Nephron (organoid): ENCODE data around the gene CCNA1.

Source experiments
- H3K27ac Mint-ChIP-seq, 3 experiments: 2 replicates each; pipeline ENCODE4 v1.8.0; 2020; ENCODE audit warnings: mixed read lengths in 3 of 3, mild to moderate bottlenecking in 2 of 3, moderate library complexity in 1 of 3
- H3K27me3 Mint-ChIP-seq: 2 replicates; pipeline ENCODE4 v1.8.0; 2021; ENCODE audit warnings: low read depth, mild to moderate bottlenecking, moderate library complexity, mixed read lengths
- H3K36me3 Mint-ChIP-seq: 2 replicates; pipeline ENCODE4 v1.8.0; 2020; ENCODE audit warnings: low read depth, mixed read lengths
- H3K4me1 Mint-ChIP-seq: 2 replicates; pipeline ENCODE4 v1.8.0; 2020; ENCODE audit warnings: mixed read lengths
- H3K4me3 Mint-ChIP-seq, 3 experiments: 2 replicates each; pipeline ENCODE4 v1.8.0; 2020; ENCODE audit warnings: mild to moderate bottlenecking in 3 of 3, mixed read lengths in 3 of 3, moderate library complexity in 2 of 3
- H3K9me3 Mint-ChIP-seq: 2 replicates; pipeline ENCODE4 v1.8.0; 2020; ENCODE audit warnings: mixed read lengths
- TF ChIP-seq, protein P1 (sequence below), 3 experiments: fragments of 200-600 bp; sonication (generic); IDR thresholded peaks; one replicate each; pipeline ENCODE4 v1.5.0; 2021; ENCODE audit warnings: antibody characterized with exemption in 3 of 3; ENCODE audit not compliant: unreplicated experiment in 3 of 3

CCNA1 gene

DNA sequence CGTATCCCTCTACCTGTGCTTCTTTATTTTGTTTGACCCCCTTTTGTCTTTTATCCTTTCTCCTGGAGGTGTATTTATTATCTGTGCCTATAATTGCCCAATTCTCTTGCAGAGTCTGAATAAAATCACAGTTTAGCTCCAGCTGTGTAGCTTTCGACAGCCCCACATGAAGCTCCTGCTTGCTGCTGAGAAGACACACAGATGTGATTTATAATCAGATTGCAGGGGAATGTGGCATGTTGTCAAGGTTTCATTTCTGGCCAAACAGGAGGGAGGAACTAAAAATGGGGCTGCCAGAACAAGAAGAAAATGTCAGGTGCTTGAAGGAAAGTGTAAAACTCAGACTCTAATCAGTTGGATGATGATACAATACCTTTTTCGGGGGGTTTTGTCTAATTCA, 22.7 kb downstream of the CCNA1 start:
- no peaks in the 10 kb centered on the region for H3K9me3 Mint-ChIP-seq
- TF ChIP-seq, protein P1, sequence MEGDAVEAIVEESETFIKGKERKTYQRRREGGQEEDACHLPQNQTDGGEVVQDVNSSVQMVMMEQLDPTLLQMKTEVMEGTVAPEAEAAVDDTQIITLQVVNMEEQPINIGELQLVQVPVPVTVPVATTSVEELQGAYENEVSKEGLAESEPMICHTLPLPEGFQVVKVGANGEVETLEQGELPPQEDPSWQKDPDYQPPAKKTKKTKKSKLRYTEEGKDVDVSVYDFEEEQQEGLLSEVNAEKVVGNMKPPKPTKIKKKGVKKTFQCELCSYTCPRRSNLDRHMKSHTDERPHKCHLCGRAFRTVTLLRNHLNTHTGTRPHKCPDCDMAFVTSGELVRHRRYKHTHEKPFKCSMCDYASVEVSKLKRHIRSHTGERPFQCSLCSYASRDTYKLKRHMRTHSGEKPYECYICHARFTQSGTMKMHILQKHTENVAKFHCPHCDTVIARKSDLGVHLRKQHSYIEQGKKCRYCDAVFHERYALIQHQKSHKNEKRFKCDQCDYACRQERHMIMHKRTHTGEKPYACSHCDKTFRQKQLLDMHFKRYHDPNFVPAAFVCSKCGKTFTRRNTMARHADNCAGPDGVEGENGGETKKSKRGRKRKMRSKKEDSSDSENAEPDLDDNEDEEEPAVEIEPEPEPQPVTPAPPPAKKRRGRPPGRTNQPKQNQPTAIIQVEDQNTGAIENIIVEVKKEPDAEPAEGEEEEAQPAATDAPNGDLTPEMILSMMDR (IDR thresholded peaks at IDR 0.05; ENCODE audit: unreplicated experiment in 3 of 3) = no peak
- H3K4me3 Mint-ChIP-seq = no peak overlapping the region
- peak overlapping the region in 1 of 3 experiments; percentile 14 for H3K27ac Mint-ChIP-seq
- peaks cover 17% of the 10 kb centered on the region for H3K4me1 Mint-ChIP-seq
- peaks cover 3% of the 10 kb centered on the region for H3K27me3 Mint-ChIP-seq
- no peaks in the 10 kb centered on the region for H3K36me3 Mint-ChIP-seq

DNA sequence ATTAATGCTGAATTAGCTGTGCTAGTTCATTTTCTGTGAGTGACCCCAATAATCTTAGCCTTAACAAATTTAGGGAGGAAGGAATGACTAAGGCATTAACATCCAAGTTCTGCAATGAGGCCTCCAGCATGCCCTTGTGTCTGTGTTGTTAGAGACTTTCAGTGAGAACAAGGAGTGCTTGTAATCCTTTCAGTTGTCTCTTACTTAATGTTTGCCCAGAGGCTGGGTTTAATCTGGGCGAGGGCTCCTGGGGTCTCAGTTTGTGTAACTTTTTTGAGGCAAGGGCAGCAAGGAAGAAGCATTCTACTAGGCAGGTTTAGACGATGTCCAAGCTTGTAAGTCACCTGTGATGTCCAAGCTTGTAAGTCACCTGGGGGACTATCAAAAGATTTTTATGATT, 24.3 kb downstream of the CCNA1 start:
- Mint-ChIP-seq H3K27me3 (peaks cover 3% of the 10 kb centered on the region), H3K4me1 (peaks cover 7% of the 10 kb centered on the region), H3K9me3 (no peaks in the 10 kb centered on the region), H3K4me3 (no peak overlapping the region), H3K27ac (no peak overlapping the region), H3K36me3 (no peaks in the 10 kb centered on the region)
- TF ChIP-seq, protein P1 (IDR thresholded peaks at IDR 0.05; ENCODE audit: unreplicated experiment in 3 of 3) = no peak

DNA sequence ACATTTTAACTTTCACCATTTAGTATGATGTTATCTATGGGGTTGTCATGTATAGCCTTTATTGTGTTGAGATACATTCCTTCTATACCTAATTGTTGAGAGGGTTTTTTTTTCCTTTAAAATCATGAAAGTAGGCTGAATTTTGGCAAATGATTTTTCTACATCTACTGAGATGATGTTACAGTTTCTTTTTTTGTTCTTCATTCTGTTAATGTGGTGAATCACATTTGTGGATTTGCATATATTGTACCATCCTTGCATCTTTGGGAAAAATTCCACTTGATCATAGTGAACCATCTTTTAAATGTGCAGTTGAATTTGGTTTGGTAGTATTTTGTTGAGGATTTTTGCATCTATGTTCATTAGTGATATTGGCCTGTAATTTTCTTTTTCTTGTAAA, 29.2 kb downstream of the CCNA1 start:
- Mint-ChIP-seq H3K27ac (no peak overlapping the region), H3K36me3 (no peaks in the 10 kb centered on the region), H3K4me1 (no peaks in the 10 kb centered on the region)

DNA sequence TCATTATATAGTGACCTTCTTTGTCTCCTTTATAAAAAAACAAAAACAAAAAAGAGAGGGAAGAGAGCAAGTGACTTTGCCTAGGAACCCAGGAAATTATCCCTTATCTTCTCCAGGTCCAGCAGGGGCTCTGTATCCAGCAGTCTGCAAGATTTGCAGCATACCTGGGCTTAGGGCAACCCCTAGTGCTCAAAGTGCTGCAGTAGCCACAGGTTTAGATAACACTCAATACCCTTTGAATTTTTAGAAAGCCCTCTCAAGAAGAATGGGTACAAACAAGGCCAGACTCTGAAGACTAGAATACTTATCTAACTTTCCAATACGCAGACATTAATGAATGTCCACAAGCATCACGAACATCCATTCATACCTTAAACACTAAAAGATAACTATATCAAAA, 43.2 kb downstream of the CCNA1 start:
- no peaks in the 10 kb centered on the region for H3K4me1 Mint-ChIP-seq
- H3K9me3 Mint-ChIP-seq = peaks cover 31% of the 10 kb centered on the region
- no peaks in the 10 kb centered on the region for H3K36me3 Mint-ChIP-seq
- H3K4me3 Mint-ChIP-seq = no peak overlapping the region
- TF ChIP-seq, protein P1 (IDR thresholded peaks at IDR 0.05; ENCODE audit: unreplicated experiment in 3 of 3) = no peak
- H3K27me3 Mint-ChIP-seq = peaks cover 4% of the 10 kb centered on the region
- no peak overlapping the region for H3K27ac Mint-ChIP-seq

More for the DNA sequence above, 29.2 kb downstream of the CCNA1 start:
- Mint-ChIP-seq H3K9me3 (peaks cover 5% of the 10 kb centered on the region), H3K4me3 (no peak overlapping the region), H3K27me3 (no peaks in the 10 kb centered on the region)
- TF ChIP-seq, protein P1 (IDR thresholded peaks at IDR 0.05; ENCODE audit: unreplicated experiment in 3 of 3) = no peak

DNA sequence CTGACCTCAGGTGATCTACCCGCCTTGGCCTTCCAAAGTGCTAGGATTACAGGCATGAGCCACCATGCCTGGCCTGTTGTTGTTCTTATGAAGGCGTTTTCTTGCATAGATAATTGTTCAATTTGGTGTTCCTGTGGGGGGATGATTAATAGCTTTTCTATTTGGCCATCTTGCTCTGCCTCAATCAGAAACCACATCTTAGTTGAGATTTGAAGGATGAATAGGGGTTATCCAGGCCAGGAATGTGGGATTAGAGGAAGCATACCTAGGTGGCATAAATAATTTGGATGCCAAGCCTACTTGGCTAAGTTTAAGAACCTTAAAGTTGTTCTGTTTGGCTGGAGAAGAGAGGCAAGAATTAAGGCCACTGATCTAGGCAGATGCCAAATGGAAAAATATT, 44.4 kb downstream of the CCNA1 start:
- peaks cover 4% of the 10 kb centered on the region for H3K27me3 Mint-ChIP-seq
- H3K4me3 Mint-ChIP-seq = no peak overlapping the region
- peaks cover 32% of the 10 kb centered on the region for H3K9me3 Mint-ChIP-seq
- TF ChIP-seq, protein P1 (IDR thresholded peaks at IDR 0.05; ENCODE audit: unreplicated experiment in 3 of 3) = no peak
- no peak overlapping the region for H3K27ac Mint-ChIP-seq
- no peaks in the 10 kb centered on the region for H3K4me1 Mint-ChIP-seq
- H3K36me3 Mint-ChIP-seq = no peaks in the 10 kb centered on the region

DNA sequence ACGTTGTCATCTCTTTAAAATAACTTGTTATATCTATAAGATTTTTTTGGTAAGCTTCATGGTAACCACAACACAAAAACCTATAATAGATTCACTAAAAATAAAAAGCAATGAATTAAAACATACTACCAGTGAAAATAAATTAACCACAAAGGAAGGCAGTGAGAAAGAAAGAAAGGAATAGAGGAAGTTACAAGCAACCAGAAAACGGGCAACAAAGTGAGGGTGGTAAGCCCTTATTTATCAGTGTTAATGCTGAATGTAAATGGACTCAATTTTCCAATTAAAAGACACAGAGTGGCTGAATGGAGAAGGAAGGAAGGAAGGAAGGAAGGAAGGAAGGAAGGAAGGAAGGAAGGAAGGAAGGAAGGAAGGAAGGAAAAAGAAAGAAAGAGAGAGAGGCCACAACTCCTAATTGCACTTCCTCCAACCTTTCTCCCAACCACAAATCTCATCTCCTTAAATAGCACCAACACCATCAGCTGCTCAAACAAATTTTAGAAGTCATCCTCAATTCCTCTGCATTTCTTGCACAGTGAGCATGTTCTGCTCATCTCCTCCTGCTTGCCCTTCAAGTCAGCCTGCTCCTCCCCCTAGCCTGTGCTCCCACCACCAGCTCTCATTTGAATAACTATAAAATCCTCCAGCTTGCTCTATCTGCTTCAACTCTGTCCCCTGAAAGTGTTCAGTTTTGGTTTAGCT, 48.6 kb downstream of the CCNA1 start:
- Mint-ChIP-seq H3K4me1 (no peaks in the 10 kb centered on the region), H3K4me3 (no peak overlapping the region), H3K9me3 (peaks cover 18% of the 10 kb centered on the region), H3K27ac (no peak overlapping the region), H3K36me3 (no peaks in the 10 kb centered on the region), H3K27me3 (peaks cover 4% of the 10 kb centered on the region)
- TF ChIP-seq, protein P1 (IDR thresholded peaks at IDR 0.05; ENCODE audit: unreplicated experiment in 3 of 3) = no peak
